ENCODE results near the gene LPP. TPM values are rescaled to one million over a fixed set of nuclear protein-coding genes. Genes with fewer than 3 reads are reported as not detected.
A peak's percentile ranks its signal among the peaks of the same experiment; 100 is the strongest.

The LPP gene
- polyA plus RNA-seq, 2 donors = 10.5 to 12.9 TPM

- 54 to 64% methylated on average over 5 of the region's 5 CpGs for WGBS, 2 donors
- no peak overlapping the region for H3K4me3 ChIP-seq (ENCODE audit: low read depth in 1 of 2, low read length in 2 of 2)
- no peaks in the 10 kb centered on the region for H3K27me3 ChIP-seq (ENCODE audit: control insufficient read depth in 1 of 2, insufficient read depth in 2 of 2, low read length in 2 of 2)
- no peaks in the 10 kb centered on the region for H3K4me1 ChIP-seq (ENCODE audit: control insufficient read depth in 2 of 2, insufficient read depth in 2 of 2, low read length in 1 of 2)
- H3K36me3 ChIP-seq (ENCODE audit: control insufficient read depth in 2 of 2, insufficient read depth in 2 of 2, low read length in 1 of 2) = no peaks in the 10 kb centered on the region
- H3K9me3 ChIP-seq (ENCODE audit: control insufficient read depth in 2 of 2, insufficient read depth in 1 of 2, low read depth in 1 of 2, low read length in 1 of 2) = no peaks in the 10 kb centered on the region
- peak overlapping the region in 1 of 2 donors; percentile 3 for H3K27ac ChIP-seq (ENCODE audit: low read depth in 2 of 2, low read length in 1 of 2)
Observed at GRCh38 chr3:188798556-188799145, 644.7 kb downstream of the LPP start.

GRCh38 chr3:188801393-188801792 lies 647.4 kb downstream of the LPP start:
- Histone ChIP-seq H3K4me1 (ENCODE audit: control insufficient read depth in 2 of 2, insufficient read depth in 2 of 2, low read length in 1 of 2) (no peaks in the 10 kb centered on the region), H3K27ac (ENCODE audit: low read depth in 2 of 2, low read length in 1 of 2) (no peak overlapping the region), H3K36me3 (ENCODE audit: control insufficient read depth in 2 of 2, insufficient read depth in 2 of 2, low read length in 1 of 2) (no peaks in the 10 kb centered on the region), H3K9me3 (ENCODE audit: control insufficient read depth in 2 of 2, insufficient read depth in 1 of 2, low read depth in 1 of 2, low read length in 1 of 2) (no peaks in the 10 kb centered on the region), H3K27me3 (ENCODE audit: control insufficient read depth in 1 of 2, insufficient read depth in 2 of 2, low read length in 2 of 2) (no peaks in the 10 kb centered on the region), H3K4me3 (ENCODE audit: low read depth in 1 of 2, low read length in 2 of 2) (no peak overlapping the region)
- 90 to 94% methylated on average over 4 of the region's 4 CpGs for WGBS, 2 donors

- H3K9me3 ChIP-seq (ENCODE audit: control insufficient read depth in 2 of 2, insufficient read depth in 1 of 2, low read depth in 1 of 2, low read length in 1 of 2) = no peaks in the 10 kb centered on the region
- H3K27ac ChIP-seq (ENCODE audit: low read depth in 2 of 2, low read length in 1 of 2) = no peak overlapping the region
- no peaks in the 10 kb centered on the region for H3K36me3 ChIP-seq (ENCODE audit: control insufficient read depth in 2 of 2, insufficient read depth in 2 of 2, low read length in 1 of 2)
- 87 to 95% methylated on average over 3 of the region's 3 CpGs for WGBS, 2 donors
- H3K4me1 ChIP-seq (ENCODE audit: control insufficient read depth in 2 of 2, insufficient read depth in 2 of 2, low read length in 1 of 2) = no peaks in the 10 kb centered on the region
- no peak overlapping the region for H3K4me3 ChIP-seq (ENCODE audit: low read depth in 1 of 2, low read length in 2 of 2)
- no peaks in the 10 kb centered on the region for H3K27me3 ChIP-seq (ENCODE audit: control insufficient read depth in 1 of 2, insufficient read depth in 2 of 2, low read length in 2 of 2)
Observed at GRCh38 chr3:188802645-188803044, 648.7 kb downstream of the LPP start.

GRCh38 chr3:188807006-188807405 lies 653.0 kb downstream of the LPP start:
- H3K27me3 ChIP-seq (ENCODE audit: control insufficient read depth in 1 of 2, insufficient read depth in 2 of 2, low read length in 2 of 2) = no peaks in the 10 kb centered on the region
- WGBS, 2 donors = 94 to 100% methylated on average over 1 of the region's 1 CpG
- no peaks in the 10 kb centered on the region for H3K36me3 ChIP-seq (ENCODE audit: control insufficient read depth in 2 of 2, insufficient read depth in 2 of 2, low read length in 1 of 2)
- no peaks in the 10 kb centered on the region for H3K4me1 ChIP-seq (ENCODE audit: control insufficient read depth in 2 of 2, insufficient read depth in 2 of 2, low read length in 1 of 2)
- H3K4me3 ChIP-seq (ENCODE audit: low read depth in 1 of 2, low read length in 2 of 2) = no peak overlapping the region
- H3K9me3 ChIP-seq (ENCODE audit: control insufficient read depth in 2 of 2, insufficient read depth in 1 of 2, low read depth in 1 of 2, low read length in 1 of 2) = no peaks in the 10 kb centered on the region
- no peak overlapping the region for H3K27ac ChIP-seq (ENCODE audit: low read depth in 2 of 2, low read length in 1 of 2)

GRCh38 chr3:188812198-188812597 lies 658.2 kb downstream of the LPP start:
- Histone ChIP-seq H3K27me3 (ENCODE audit: control insufficient read depth in 1 of 2, insufficient read depth in 2 of 2, low read length in 2 of 2) (no peaks in the 10 kb centered on the region), H3K4me3 (ENCODE audit: low read depth in 1 of 2, low read length in 2 of 2) (no peak overlapping the region), H3K27ac (ENCODE audit: low read depth in 2 of 2, low read length in 1 of 2) (no peak overlapping the region), H3K4me1 (ENCODE audit: control insufficient read depth in 2 of 2, insufficient read depth in 2 of 2, low read length in 1 of 2) (no peaks in the 10 kb centered on the region), H3K9me3 (ENCODE audit: control insufficient read depth in 2 of 2, insufficient read depth in 1 of 2, low read depth in 1 of 2, low read length in 1 of 2) (no peaks in the 10 kb centered on the region), H3K36me3 (ENCODE audit: control insufficient read depth in 2 of 2, insufficient read depth in 2 of 2, low read length in 1 of 2) (no peaks in the 10 kb centered on the region)
- WGBS, 2 donors = 79 to 80% methylated on average over 1 of the region's 1 CpG

- Histone ChIP-seq H3K9me3 (ENCODE audit: control insufficient read depth in 2 of 2, insufficient read depth in 1 of 2, low read depth in 1 of 2, low read length in 1 of 2) (no peaks in the 10 kb centered on the region), H3K27ac (ENCODE audit: low read depth in 2 of 2, low read length in 1 of 2) (no peak overlapping the region), H3K36me3 (ENCODE audit: control insufficient read depth in 2 of 2, insufficient read depth in 2 of 2, low read length in 1 of 2) (no peaks in the 10 kb centered on the region), H3K27me3 (ENCODE audit: control insufficient read depth in 1 of 2, insufficient read depth in 2 of 2, low read length in 2 of 2) (no peaks in the 10 kb centered on the region), H3K4me3 (ENCODE audit: low read depth in 1 of 2, low read length in 2 of 2) (no peak overlapping the region), H3K4me1 (ENCODE audit: control insufficient read depth in 2 of 2, insufficient read depth in 2 of 2, low read length in 1 of 2) (no peaks in the 10 kb centered on the region)
- WGBS, 2 donors = 94 to 97% methylated on average over 2 of the region's 2 CpGs
Observed at GRCh38 chr3:188814581-188814980, 660.6 kb downstream of the LPP start.

GRCh38 chr3:188817103-188817934 lies 663.4 kb downstream of the LPP start:
- Histone ChIP-seq H3K27me3 (ENCODE audit: control insufficient read depth in 1 of 2, insufficient read depth in 2 of 2, low read length in 2 of 2) (no peaks in the 10 kb centered on the region), H3K4me1 (ENCODE audit: control insufficient read depth in 2 of 2, insufficient read depth in 2 of 2, low read length in 1 of 2) (no peaks in the 10 kb centered on the region), H3K27ac (ENCODE audit: low read depth in 2 of 2, low read length in 1 of 2) (no peak overlapping the region), H3K9me3 (ENCODE audit: control insufficient read depth in 2 of 2, insufficient read depth in 1 of 2, low read depth in 1 of 2, low read length in 1 of 2) (no peaks in the 10 kb centered on the region), H3K4me3 (ENCODE audit: low read depth in 1 of 2, low read length in 2 of 2) (no peak overlapping the region), H3K36me3 (ENCODE audit: control insufficient read depth in 2 of 2, insufficient read depth in 2 of 2, low read length in 1 of 2) (no peaks in the 10 kb centered on the region)
- 57 to 65% methylated on average over 7 of the region's 7 CpGs for WGBS, 2 donors

- WGBS, 2 donors = 52 to 63% methylated on average over 3 of the region's 3 CpGs
- Histone ChIP-seq H3K36me3 (ENCODE audit: control insufficient read depth in 2 of 2, insufficient read depth in 2 of 2, low read length in 1 of 2) (no peaks in the 10 kb centered on the region), H3K4me3 (ENCODE audit: low read depth in 1 of 2, low read length in 2 of 2) (no peak overlapping the region), H3K27ac (ENCODE audit: low read depth in 2 of 2, low read length in 1 of 2) (no peak overlapping the region), H3K27me3 (ENCODE audit: control insufficient read depth in 1 of 2, insufficient read depth in 2 of 2, low read length in 2 of 2) (no peaks in the 10 kb centered on the region), H3K4me1 (ENCODE audit: control insufficient read depth in 2 of 2, insufficient read depth in 2 of 2, low read length in 1 of 2) (no peaks in the 10 kb centered on the region), H3K9me3 (ENCODE audit: control insufficient read depth in 2 of 2, insufficient read depth in 1 of 2, low read depth in 1 of 2, low read length in 1 of 2) (no peaks in the 10 kb centered on the region)
Observed at GRCh38 chr3:188817935-188818269, 663.9 kb downstream of the LPP start.

GRCh38 chr3:188818282-188818681 lies 664.3 kb downstream of the LPP start:
- no peaks in the 10 kb centered on the region for H3K9me3 ChIP-seq (ENCODE audit: control insufficient read depth in 2 of 2, insufficient read depth in 1 of 2, low read depth in 1 of 2, low read length in 1 of 2)
- no peaks in the 10 kb centered on the region for H3K36me3 ChIP-seq (ENCODE audit: control insufficient read depth in 2 of 2, insufficient read depth in 2 of 2, low read length in 1 of 2)
- WGBS, 2 donors = 87 to 97% methylated on average over 2 of the region's 2 CpGs
- no peaks in the 10 kb centered on the region for H3K4me1 ChIP-seq (ENCODE audit: control insufficient read depth in 2 of 2, insufficient read depth in 2 of 2, low read length in 1 of 2)
- no peaks in the 10 kb centered on the region for H3K27me3 ChIP-seq (ENCODE audit: control insufficient read depth in 1 of 2, insufficient read depth in 2 of 2, low read length in 2 of 2)
- no peak overlapping the region for H3K27ac ChIP-seq (ENCODE audit: low read depth in 2 of 2, low read length in 1 of 2)
- H3K4me3 ChIP-seq (ENCODE audit: low read depth in 1 of 2, low read length in 2 of 2) = no peak overlapping the region

GRCh38 chr3:188819939-188820338 lies 666.0 kb downstream of the LPP start:
- 89 to 94% methylated on average over 1 of the region's 1 CpG for WGBS, 2 donors
- Histone ChIP-seq H3K36me3 (ENCODE audit: control insufficient read depth in 2 of 2, insufficient read depth in 2 of 2, low read length in 1 of 2) (no peaks in the 10 kb centered on the region), H3K4me1 (ENCODE audit: control insufficient read depth in 2 of 2, insufficient read depth in 2 of 2, low read length in 1 of 2) (no peaks in the 10 kb centered on the region), H3K27ac (ENCODE audit: low read depth in 2 of 2, low read length in 1 of 2) (no peak overlapping the region), H3K4me3 (ENCODE audit: low read depth in 1 of 2, low read length in 2 of 2) (no peak overlapping the region), H3K9me3 (ENCODE audit: control insufficient read depth in 2 of 2, insufficient read depth in 1 of 2, low read depth in 1 of 2, low read length in 1 of 2) (no peaks in the 10 kb centered on the region), H3K27me3 (ENCODE audit: control insufficient read depth in 1 of 2, insufficient read depth in 2 of 2, low read length in 2 of 2) (no peaks in the 10 kb centered on the region)
